Right lobe of liver (tissue), 6 donors: ENCODE results near the gene ISYNA1. TPM values are rescaled to one million over a fixed set of nuclear protein-coding genes. Genes with fewer than 3 reads are reported as not detected.
A peak's percentile ranks its signal among the peaks of the same experiment; 100 is the strongest.

Experiments used
- ATAC-seq, 4 donors: fragments of 200-7000 bp; cut with Tn5 transposase; one replicate each; pipeline ENCODE4 v1.9.1; 2020; ENCODE audit warnings: mild to moderate bottlenecking in 4 of 4, moderate library complexity in 4 of 4
- DNase-seq, 3 donors: peaks; one replicate each; pipeline ENCODE4 v3.0.0-alpha.2; 2020
- H3K27ac ChIP-seq, 3 donors: fragments of 200-600 bp; one replicate each; pipeline ENCODE4 v1.8.0; 2022
- H3K27me3 ChIP-seq, 2 donors: fragments of 200-600 bp; one replicate each; pipeline ENCODE4 v1.8.0; 2022
- H3K36me3 ChIP-seq, 4 donors: fragments of 200-600 bp; sonication (generic) in 1 of 4; one replicate each; pipeline versions ENCODE4 v1.5.1 to v1.8.0; 2017 to 2022; ENCODE audit warnings: control low read depth in 1 of 4
- H3K4me1 ChIP-seq, 4 donors: fragments of 200-600 bp; sonication (generic) in 1 of 4; one replicate each; pipeline versions ENCODE4 v1.5.1 to v1.8.0; 2017 to 2022; ENCODE audit warnings: control low read depth in 1 of 4
- H3K4me3 ChIP-seq, 3 donors: fragments of 200-600 bp; one replicate each; pipeline ENCODE4 v1.8.0; 2022
- H3K9me3 ChIP-seq, 4 donors: fragments of 200-600 bp; sonication (generic) in 1 of 4; one replicate each; pipeline versions ENCODE4 v1.5.1 to v1.8.0; 2017 to 2022; ENCODE audit warnings: control low read depth in 1 of 4
- CTCF ChIP-seq, 4 donors: fragments of 200-600 bp in 3 of 4; fragments of 450-650 bp in 1 of 4; IDR thresholded peaks; one replicate each; pipeline versions ENCODE4 v1.5.1 to v1.8.0; 2016 to 2022; ENCODE audit warnings: antibody characterized with exemption in 4 of 4, mild to moderate bottlenecking in 2 of 4
- POLR2A ChIP-seq: fragments of 450-650 bp; IDR thresholded peaks from one replicate; pipeline ENCODE4 v1.6.1; 2017; ENCODE audit warnings: antibody characterized with exemption, mild to moderate bottlenecking
- WGBS: methylation state at CpG from one replicate; pipeline ENCODE4 v1.1.6; 2018; ENCODE audit warnings: low coverage, low lambda C conversion rate; ENCODE audit not compliant: insufficient coverage; ENCODE audit errors: missing lambda C conversion rate; 5-methylcytosine and 5-hydroxymethylcytosine counted together
- intact Hi-C, 2 donors: fragments of 100-400 bp; cut with DNase I; formaldehyde crosslinking; loops; one replicate each; pipeline versions ENCODE4 v1.11.2 to v1.14.1; 2022
- total RNA-seq, 6 experiments: library from RNA; depleted of rRNA in 2 of 6; stranded (reverse); fragments of >200 nt in 2 of 6; fragmentation: NEBNext Ultra II Directional in 3 of 6; extraction: Animal tissue kit (Norgen Biotek cat#: 25700) in 3 of 6; gene quantifications; one replicate each; pipeline versions ENCODE4 v1.1.0 to v1.2.4, GENCODE V29; 2016 to 2023
- donor health status: DM: no; HTN: yes; CAD: no.
- donor health status: DM: no; HTN: no; CAD: no.
- donor health status: DM: no; HTN: no; CAD: no.
- donor health status: DM: no; HTN: yes; CAD: no.
- donor health status: DM: no; HTN: yes; CAD: no.

ISYNA1 gene
- total RNA-seq, 6 experiments from 2014 or later = 6.5 to 8.3 (median 7.8) TPM

GRCh38 chr19:18469069-18469846, 31.3 kb upstream of the ISYNA1 start:
- H3K4me3 ChIP-seq = no peak overlapping the region
- TF ChIP-seq CTCF (IDR thresholded peaks at IDR 0.05) (peak; percentile 82 to 88 (median 86)), POLR2A (peak; percentile 11)
- peaks cover 0 to 54% (median 25%) of the 10 kb centered on the region in 4 donors for H3K4me1 ChIP-seq
- no peaks in the 10 kb centered on the region for H3K9me3 ChIP-seq
- peak overlapping the region in 2 of 3 donors; percentile 63 to 67 for H3K27ac ChIP-seq
- ATAC-seq (peak; percentile 63 to 74 (median 68)), DNase-seq (peak in 2 of 3 donors; percentile 77 to 81)
- H3K27me3 ChIP-seq = no peaks in the 10 kb centered on the region
- H3K36me3 ChIP-seq = no peaks in the 10 kb centered on the region
- intact Hi-C loops = no loop called here
- WGBS = 31% methylated on average over 18 of the region's 28 CpGs

GRCh38 chr19:18468517-18468916, 30.6 kb upstream of the ISYNA1 start:
- DNase-seq (peak in 2 of 3 donors; percentile 65 to 74), ATAC-seq (peak; percentile 1 to 30 (median 12))
- Histone ChIP-seq H3K27me3 (no peaks in the 10 kb centered on the region), H3K27ac (peak overlapping the region in 2 of 3 donors; percentile 40 to 67), H3K36me3 (no peaks in the 10 kb centered on the region), H3K4me3 (no peak overlapping the region), H3K4me1 (peaks cover 0 to 50% (median 26%) of the 10 kb centered on the region in 4 donors), H3K9me3 (no peaks in the 10 kb centered on the region)
- no CpG with 5 or more reads among the region's 3 CpGs for WGBS
- peak; percentile 7 for TF ChIP-seq POLR2A
- TF ChIP-seq CTCF (IDR thresholded peaks at IDR 0.05) = no peak
- intact Hi-C loops = no loop called here

DNA sequence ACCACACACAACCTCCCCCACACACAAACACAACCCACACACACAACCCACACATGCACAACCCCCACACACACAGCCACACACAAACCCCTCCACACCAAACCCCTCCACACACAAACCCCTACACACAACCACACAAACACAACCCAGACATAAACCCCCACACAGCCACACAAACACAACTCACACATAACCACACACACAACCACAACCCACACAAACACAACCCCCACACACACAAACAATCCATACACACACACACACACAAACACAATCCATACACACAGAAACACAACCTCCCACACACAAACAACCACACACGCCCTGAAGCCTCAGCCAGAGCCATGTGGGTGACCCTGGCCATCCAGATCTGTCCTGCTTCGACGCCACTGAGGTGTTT, 30.0 kb upstream of the ISYNA1 start:
- WGBS = 48% methylated on average over 3 of the region's 3 CpGs
- peak overlapping the region in 1 of 3 donors; percentile 40 for H3K27ac ChIP-seq
- no peaks in the 10 kb centered on the region for H3K27me3 ChIP-seq
- TF ChIP-seq POLR2A = no peak
- TF ChIP-seq CTCF (IDR thresholded peaks at IDR 0.05) = no peak
- H3K9me3 ChIP-seq = no peaks in the 10 kb centered on the region
- no peak for DNase-seq
- intact Hi-C loops = no loop called here
- H3K36me3 ChIP-seq = no peaks in the 10 kb centered on the region
- peaks cover 0 to 50% (median 26%) of the 10 kb centered on the region in 4 donors for H3K4me1 ChIP-seq
- H3K4me3 ChIP-seq = no peak overlapping the region
- ATAC-seq = no peak

DNA sequence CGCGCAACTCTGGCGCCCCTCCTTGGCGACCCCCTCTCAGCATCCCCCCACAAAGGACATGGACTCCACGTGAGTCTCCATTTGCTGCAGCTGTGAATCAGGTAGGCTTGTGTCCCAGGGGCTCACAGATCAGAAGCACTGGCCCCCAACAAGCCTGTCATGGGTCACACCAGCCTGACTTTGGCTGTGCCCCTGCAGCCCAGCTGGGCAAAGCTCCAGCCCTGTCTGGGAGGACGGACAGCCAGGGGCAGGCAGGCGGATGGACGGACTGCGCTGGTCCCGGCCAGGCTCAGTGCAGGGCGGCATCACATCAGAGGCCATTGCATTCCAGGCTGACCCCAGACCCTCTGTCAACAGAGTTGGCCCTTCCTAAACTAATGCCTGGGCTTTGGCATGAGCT, 28.4 kb upstream of the ISYNA1 start:
- H3K27ac ChIP-seq = no peak overlapping the region
- no CpG with 5 or more reads among the region's 11 CpGs for WGBS
- H3K4me3 ChIP-seq = no peak overlapping the region
- H3K36me3 ChIP-seq = peaks cover 0 to 8% (median 0%) of the 10 kb centered on the region in 4 donors
- ATAC-seq = no peak
- intact Hi-C loops = no loop called here
- H3K4me1 ChIP-seq = peaks cover 0 to 50% (median 26%) of the 10 kb centered on the region in 4 donors
- no peaks in the 10 kb centered on the region for H3K27me3 ChIP-seq
- no peaks in the 10 kb centered on the region for H3K9me3 ChIP-seq
- no peak for DNase-seq
- no peak for TF ChIP-seq CTCF (IDR thresholded peaks at IDR 0.05)
- no peak for TF ChIP-seq POLR2A
